Measurements from ENCODE around the gene ALG9.

- no peak for TF ChIP-seq POLR2A (IDR thresholded peaks at IDR 0.05)
- no peak for TF ChIP-seq CTCF (IDR thresholded peaks at IDR 0.05)
These were observed 112.0 kb downstream of the ALG9 start for GRCh38 chr11:111759376-111759775.
